Heart right ventricle (tissue), 16 donors: ENCODE data around the gene SPATA6L. TPM values are rescaled to one million over a fixed set of nuclear protein-coding genes. Genes with fewer than 3 reads are reported as not detected.

Experiments
- ATAC-seq, 8 donors: fragments of 200-7000 bp; cut with Tn5 transposase; one replicate each; pipeline ENCODE4 v1.9.1; 2020; ENCODE audit warnings: mild to moderate bottlenecking in 8 of 8, moderate library complexity in 8 of 8, moderate number of reproducible peaks in 1 of 8
- DNase-seq, 2 donors: peaks; one replicate each; pipeline ENCODE4 v3.0.0-alpha.2; 2020
- H3K27ac ChIP-seq, 10 donors: fragments of 200-600 bp; sonication (generic) in 2 of 10; one replicate each; pipeline versions ENCODE4 v1.5.0 to v1.8.0; 2020 to 2022; ENCODE audit warnings: mild to moderate bottlenecking in 3 of 10
- H3K27me3 ChIP-seq, 7 donors: fragments of 200-600 bp; one replicate each; pipeline ENCODE4 v1.8.0; 2021 to 2022; ENCODE audit warnings: mild to moderate bottlenecking in 2 of 7
- H3K36me3 ChIP-seq, 9 donors: fragments of 200-600 bp; sonication (generic) in 1 of 9; one replicate each; pipeline versions ENCODE4 v1.5.0 to v1.8.0; 2020 to 2022; ENCODE audit warnings: mild to moderate bottlenecking in 2 of 9
- H3K4me1 ChIP-seq, 9 donors: fragments of 200-600 bp; sonication (generic) in 1 of 9; one replicate each; pipeline versions ENCODE4 v1.5.0 to v1.8.0; 2020 to 2022; ENCODE audit warnings: mild to moderate bottlenecking in 4 of 9
- H3K4me3 ChIP-seq, 10 donors: fragments of 200-600 bp; sonication (generic) in 2 of 10; one replicate each; pipeline versions ENCODE4 v1.5.0 to v1.8.0; 2020 to 2022; ENCODE audit warnings: mild to moderate bottlenecking in 7 of 10, moderate library complexity in 2 of 10
- H3K9me3 ChIP-seq, 11 donors: fragments of 200-600 bp in 10 of 11; sonication (generic) in 2 of 11; one replicate each; pipeline versions ENCODE4 v1.5.0 to v1.8.0; 2013 to 2022; ENCODE audit warnings: mild to moderate bottlenecking in 2 of 11, control low read depth in 1 of 11, moderate library complexity in 1 of 11
- WGBS, 2 donors: extraction: QIAGEN DNeasy Blood & Tissue Kit; methylation state at CpG; one replicate each; pipeline ENCODE4 v1.1.7; 2013; ENCODE audit warnings: inconsistent platforms in 1 of 2; 5-methylcytosine and 5-hydroxymethylcytosine counted together
- intact Hi-C, 10 donors: fragments of 100-400 bp; cut with DNase I; formaldehyde crosslinking; loops; one replicate each; pipeline versions ENCODE4 v1.11.1 to v1.14.2; 2022
- polyA plus RNA-seq, 2 donors: library from polyadenylated mRNA; stranded (reverse); fragments of 200-250 nt; gene quantifications; one replicate each; pipeline ENCODE4 v1.2.3, GENCODE V29; 2013
- total RNA-seq, 10 donors: library from RNA; stranded (reverse); fragmentation: NEBNext Ultra II Directional in 3 of 10; extraction: Animal tissue kit (Norgen Biotek cat#: 25700) in 3 of 10; gene quantifications; one replicate each; pipeline versions ENCODE4 v1.2.1 to v1.2.4, GENCODE V29; 2021 to 2023
- TF ChIP-seq, protein P1 (sequence below), 9 donors: fragments of 200-600 bp; sonication (generic) in 2 of 9; IDR thresholded peaks; one replicate each; pipeline versions ENCODE4 v1.5.0 to v1.8.0; 2021 to 2022; ENCODE audit warnings: antibody characterized with exemption in 9 of 9, mild to moderate bottlenecking in 5 of 9, moderate library complexity in 1 of 9
- donor health status: Arrhythmogenic right ventricular cardiomyopathy.
- donor health status: ischemic (EF 13 %, LVEDD 7.1; RV severe dilation, severe dysfunction).
- donor health status: healthy with polysubstance abuse.
- donor health status: DM: no; HTN: yes; CAD: no.
- donor health status: DM: no; HTN: no; CAD: no.
- donor health status: ischemic (EF 25% LVEDD 6.9; RV normal size, moderate dysfunction).
- donor health status: ischemic (EF 25% LVEDD 5.7; RV mildly dilated, moderate dysfunction).
- donor health status: healthy.
- donor health status: DM: yes; HTN: yes; CAD: no.
- donor health status: Ischemic cardiomyopathy.
- donor health status: ischemic (EF 35%, LVEDD 5.7; RV mildly dilated, moderate dysfunction).
- donor health status: nonischemic (EF 11% LVEDD 7.7; RV severe dilation, severe dysfunction).
- donor health status: DM: yes; HTN: yes; CAD: no.
- donor health status: PGD.
- donor health status: ischemic (EF 29% LVEDD 5.4; RV normal size, mild dysfunction).
- donor health status: nonischemic (EF 23%, LVEDD 6.1; RV moderate dilation, normal function).

The SPATA6L gene
- total and polyA plus RNA-seq, 12 donors: 0.36 to 1.9 (median 1.1) TPM

DNA sequence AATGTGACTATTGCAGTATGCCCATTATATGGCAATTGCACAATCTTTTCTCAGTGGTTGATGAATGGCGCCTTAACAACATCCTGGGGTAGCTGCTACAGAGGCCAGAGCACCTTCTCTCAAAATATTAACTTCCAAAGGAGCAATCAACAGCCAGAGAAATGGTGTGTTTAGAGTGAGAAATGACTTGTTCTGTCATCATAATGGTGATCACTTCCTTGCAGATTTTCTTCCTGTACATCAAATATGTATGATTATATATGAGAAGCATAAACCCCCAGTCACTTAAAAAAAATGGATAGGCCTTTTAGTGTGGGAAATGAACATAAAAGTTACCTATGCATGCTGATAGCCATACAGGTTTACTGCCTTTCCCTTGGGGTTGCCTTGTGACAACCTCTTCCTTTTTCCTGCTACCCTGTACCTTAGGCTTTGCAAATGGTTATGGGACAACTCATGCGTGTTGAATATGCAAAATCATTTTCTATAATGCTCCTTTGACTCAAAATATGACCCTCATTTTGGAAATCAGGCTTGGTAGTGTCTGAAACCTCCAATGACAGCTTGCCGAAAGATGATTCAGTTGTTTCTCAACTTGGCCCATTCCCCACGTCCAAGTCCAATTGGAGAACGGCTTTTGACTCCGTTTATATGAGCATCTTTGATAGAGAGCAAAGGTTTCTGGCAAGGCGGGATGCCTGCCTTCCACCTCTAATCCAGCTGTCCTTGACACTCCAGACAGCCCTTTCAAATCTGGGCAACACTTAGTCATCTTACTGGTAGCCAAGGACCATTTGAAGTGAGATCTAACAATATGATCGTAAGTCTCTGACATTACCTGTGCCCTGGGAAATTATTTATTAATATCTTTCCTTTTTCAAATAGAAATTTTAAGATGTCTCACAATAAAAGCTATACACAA is 106.8 kb downstream of the SPATA6L start:
- no peak overlapping the region for H3K27ac ChIP-seq
- 71 to 74% methylated on average over 8 of the region's 8 CpGs for WGBS, 2 donors
- DNase-seq (no peak), ATAC-seq (peak in 1 of 8 donors; percentile 66)
- H3K9me3 ChIP-seq: no peaks in the 10 kb centered on the region
- peaks cover 2 to 33% (median 17%) of the 10 kb centered on the region in 9 donors for H3K4me1 ChIP-seq
- intact Hi-C loops: loop anchor here in 2 of 10 donors (5.0 kb wide), 2 partner anchors 33 to 67 kb away; partner anchors contain the start of gene SLC1A1 (in 1 of the 2)
- H3K36me3 ChIP-seq: peaks cover 0 to 7% (median 0%) of the 10 kb centered on the region in 9 donors
- TF ChIP-seq, protein P1, sequence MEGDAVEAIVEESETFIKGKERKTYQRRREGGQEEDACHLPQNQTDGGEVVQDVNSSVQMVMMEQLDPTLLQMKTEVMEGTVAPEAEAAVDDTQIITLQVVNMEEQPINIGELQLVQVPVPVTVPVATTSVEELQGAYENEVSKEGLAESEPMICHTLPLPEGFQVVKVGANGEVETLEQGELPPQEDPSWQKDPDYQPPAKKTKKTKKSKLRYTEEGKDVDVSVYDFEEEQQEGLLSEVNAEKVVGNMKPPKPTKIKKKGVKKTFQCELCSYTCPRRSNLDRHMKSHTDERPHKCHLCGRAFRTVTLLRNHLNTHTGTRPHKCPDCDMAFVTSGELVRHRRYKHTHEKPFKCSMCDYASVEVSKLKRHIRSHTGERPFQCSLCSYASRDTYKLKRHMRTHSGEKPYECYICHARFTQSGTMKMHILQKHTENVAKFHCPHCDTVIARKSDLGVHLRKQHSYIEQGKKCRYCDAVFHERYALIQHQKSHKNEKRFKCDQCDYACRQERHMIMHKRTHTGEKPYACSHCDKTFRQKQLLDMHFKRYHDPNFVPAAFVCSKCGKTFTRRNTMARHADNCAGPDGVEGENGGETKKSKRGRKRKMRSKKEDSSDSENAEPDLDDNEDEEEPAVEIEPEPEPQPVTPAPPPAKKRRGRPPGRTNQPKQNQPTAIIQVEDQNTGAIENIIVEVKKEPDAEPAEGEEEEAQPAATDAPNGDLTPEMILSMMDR (IDR thresholded peaks at IDR 0.05): no peak
- no peaks in the 10 kb centered on the region for H3K27me3 ChIP-seq
- no peak overlapping the region for H3K4me3 ChIP-seq

DNA sequence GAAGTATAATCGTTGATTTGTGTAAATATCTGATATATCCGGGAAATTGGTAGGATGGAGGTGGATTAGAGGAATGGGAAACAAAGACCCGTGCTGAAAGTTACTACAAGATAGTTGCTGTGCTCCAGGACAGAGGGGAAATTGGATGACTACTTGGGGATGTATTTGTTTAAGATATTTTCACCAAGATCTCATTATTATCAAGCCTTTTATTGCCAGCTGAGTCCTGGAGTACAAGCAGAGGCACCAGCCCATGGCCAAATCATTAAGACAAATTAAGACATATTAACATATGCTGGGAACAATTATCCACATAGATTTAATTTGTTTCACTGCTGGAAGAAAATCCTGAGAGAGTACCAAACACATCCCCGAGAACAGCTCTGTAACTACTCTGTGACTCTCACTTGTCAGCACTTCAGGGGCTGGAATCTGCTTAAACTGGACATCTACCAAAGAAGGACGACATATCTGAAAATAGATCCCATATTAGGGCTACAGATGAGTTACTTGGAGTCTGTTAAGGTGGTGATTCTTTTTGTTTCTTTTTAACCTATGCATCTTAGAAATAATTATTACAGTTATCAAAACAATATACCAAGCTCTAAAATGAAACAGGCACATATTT is 107.8 kb downstream of the SPATA6L start:
- 42 to 49% methylated on average over 5 of the region's 5 CpGs for WGBS, 2 donors
- intact Hi-C loops: loop anchor here in 2 of 10 donors (5.0 kb wide), 2 partner anchors 34 to 66 kb away; partner anchors contain the start of gene SLC1A1 (in 1 of the 2)
- DNase-seq (peak in 1 of 2 donors; percentile 11), ATAC-seq (peak; percentile 44 to 89 (median 80))
- Histone ChIP-seq H3K36me3 (no peaks in the 10 kb centered on the region), H3K27me3 (no peaks in the 10 kb centered on the region), H3K4me1 (peaks cover 2 to 43% (median 25%) of the 10 kb centered on the region in 9 donors), H3K9me3 (no peaks in the 10 kb centered on the region), H3K4me3 (no peak overlapping the region), H3K27ac (no peak overlapping the region)
- TF ChIP-seq, protein P1 (IDR thresholded peaks at IDR 0.05): no peak

- DNase-seq (peak in 1 of 2 donors; percentile 62), ATAC-seq (peak; percentile 21 to 78 (median 62))
- Histone ChIP-seq H3K4me3 (no peak overlapping the region), H3K36me3 (no peaks in the 10 kb centered on the region), H3K27ac (peak overlapping the region in 8 of 10 donors; percentile 33 to 82 (median 60)), H3K9me3 (no peaks in the 10 kb centered on the region), H3K4me1 (peaks cover 2 to 74% (median 32%) of the 10 kb centered on the region in 9 donors), H3K27me3 (no peaks in the 10 kb centered on the region)
- WGBS, 2 donors: 61 to 63% methylated on average over 2 of the region's 2 CpGs
- TF ChIP-seq, protein P1 (IDR thresholded peaks at IDR 0.05): no peak
- intact Hi-C loops: loop anchor here in 2 of 10 donors (5.0 kb wide), 2 partner anchors 37 to 63 kb away; partner anchors contain the start of gene SLC1A1 (in 1 of the 2)
Measured at GRCh38 chr9:4555236-4555635, 111.0 kb downstream of the SPATA6L start.

GRCh38 chr9:4553951-4554381 is 112.3 kb downstream of the SPATA6L start:
- H3K4me1 ChIP-seq: peaks cover 2 to 75% (median 30%) of the 10 kb centered on the region in 9 donors
- DNase-seq (no peak), ATAC-seq (peak; percentile 29 to 79 (median 67))
- TF ChIP-seq, protein P1 (IDR thresholded peaks at IDR 0.05): no peak
- intact Hi-C loops: loop anchor here in 2 of 10 donors (5.0 kb wide), 3 partner anchors 43 to 62 kb away; partner anchors contain the start of gene SLC1A1 (in 1 of the 2)
- no peaks in the 10 kb centered on the region for H3K9me3 ChIP-seq
- H3K4me3 ChIP-seq: no peak overlapping the region
- peak overlapping the region in 8 of 10 donors; percentile 32 to 82 (median 60) for H3K27ac ChIP-seq
- no peaks in the 10 kb centered on the region for H3K27me3 ChIP-seq
- WGBS, 2 donors: 65 to 81% methylated on average over 1 of the region's 1 CpG
- H3K36me3 ChIP-seq: no peaks in the 10 kb centered on the region
